GM11168 (cell line): ENCODE measurements around the gene RGS10.

Source experiments
- in situ Hi-C: fragments of 300-500 bp; cut with MboI; formaldehyde crosslinking; loops from one replicate; pipeline ENCODE4 v1.12.0; 2022; ENCODE audit warnings: low sequenced_read_pairs; ENCODE audit not compliant: unreplicated experiment

The RGS10 gene

DNA sequence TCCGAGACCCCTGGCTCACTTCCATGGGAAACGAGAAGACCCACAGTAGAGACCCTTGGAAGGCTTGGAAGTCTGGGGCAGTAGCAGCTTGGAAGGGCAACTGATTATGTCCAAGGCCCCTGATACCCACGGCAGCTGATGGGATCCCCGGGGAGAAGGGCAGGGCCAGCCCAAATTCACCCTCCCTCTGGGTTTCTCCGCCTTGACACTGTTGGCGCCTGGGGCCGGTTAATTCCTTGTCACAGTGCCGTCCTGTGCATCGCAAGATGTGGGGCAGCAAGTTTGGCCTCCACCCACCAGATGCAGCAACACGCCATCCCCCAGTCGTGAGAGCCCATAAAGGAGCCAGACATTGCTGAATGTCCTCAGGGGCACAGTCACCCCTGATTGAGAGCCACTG, 89.2 kb downstream of the RGS10 start:
- in situ Hi-C loops = no loop called here

DNA sequence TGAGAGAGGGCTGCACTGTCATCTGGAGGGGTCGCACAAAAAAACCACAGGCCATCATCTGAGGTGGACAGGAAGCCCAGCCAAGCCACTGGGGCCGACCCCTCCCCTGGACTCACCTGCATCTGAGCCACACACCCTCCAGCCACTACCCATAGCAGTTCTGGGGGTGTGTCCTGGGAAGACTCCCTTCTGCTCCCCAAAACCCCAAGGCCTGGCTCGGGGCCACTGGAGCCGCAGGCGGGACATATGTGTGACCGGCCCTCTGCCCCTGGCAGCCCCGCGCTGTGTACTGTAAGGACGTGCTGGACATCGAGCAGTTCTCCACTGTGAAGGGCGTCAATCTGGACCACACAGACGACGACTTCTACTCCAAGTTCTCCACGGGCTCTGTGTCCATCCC, 90.1 kb downstream of the RGS10 start:
- in situ Hi-C loops = no loop called here

DNA sequence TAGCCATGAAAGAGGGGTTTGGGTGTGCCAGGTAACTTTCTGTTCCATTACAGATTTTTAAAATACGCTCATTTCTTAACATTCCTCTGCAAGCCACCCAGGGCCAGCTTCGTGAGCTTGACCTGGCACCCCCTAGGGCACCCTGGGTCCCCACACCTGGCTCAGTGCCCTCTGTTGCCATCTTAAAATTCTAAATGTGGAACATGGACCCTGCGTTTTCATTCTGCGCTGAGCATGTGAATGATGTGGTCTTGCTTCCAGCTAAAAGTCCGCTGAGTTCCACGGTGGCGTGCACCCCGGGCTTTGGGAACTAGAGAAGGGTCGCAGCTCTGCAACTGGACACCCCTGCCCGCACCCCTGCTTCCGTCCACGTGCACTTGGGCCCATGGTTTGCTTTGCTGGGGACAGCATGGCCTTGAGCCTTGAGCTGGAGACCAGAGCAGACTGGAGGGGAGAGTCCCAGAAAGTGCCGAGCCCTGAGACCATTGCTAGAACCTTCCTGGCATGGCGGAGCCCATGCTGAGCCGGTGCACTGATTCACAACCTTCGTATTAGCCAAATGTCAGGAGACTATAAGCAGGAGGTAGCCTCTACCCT, 91.1 kb downstream of the RGS10 start:
- in situ Hi-C loops = no loop called here

DNA sequence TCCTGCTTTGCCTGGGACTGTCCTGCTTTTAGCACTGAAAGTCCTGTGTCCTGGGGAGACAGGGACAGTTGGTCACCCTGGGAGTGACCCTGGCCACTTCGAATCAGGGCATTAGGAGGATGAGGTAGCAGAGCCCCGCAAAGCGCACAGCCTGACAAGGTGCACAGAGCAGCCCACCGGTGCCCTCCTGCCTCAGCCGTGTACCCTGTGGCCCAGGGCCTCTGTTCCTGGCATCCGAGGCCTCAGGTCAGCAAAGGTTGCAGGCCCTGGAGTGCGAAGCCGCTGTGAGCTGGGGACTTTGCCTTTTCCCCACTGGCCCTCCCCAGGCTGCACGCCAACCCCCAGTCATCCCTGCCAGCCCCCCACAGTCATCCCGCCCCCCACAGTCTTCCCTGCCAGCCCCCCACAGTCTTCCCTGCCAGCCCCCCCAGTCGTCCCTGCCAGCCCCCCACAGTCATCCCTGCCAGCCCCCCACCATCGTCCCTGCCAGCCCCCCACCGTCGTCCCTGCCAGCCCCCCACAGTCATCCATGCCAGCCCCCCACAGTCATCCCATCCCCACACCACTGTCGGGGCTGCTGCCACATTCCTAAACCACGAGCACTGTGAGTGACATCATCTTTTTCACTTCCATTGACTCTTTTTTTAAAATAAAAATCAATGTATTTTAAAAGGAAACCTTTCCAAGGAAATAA, 91.8 kb downstream of the RGS10 start:
- in situ Hi-C loops = no loop called here
